ENCODE data around the gene WNT3A. TPM values are rescaled to one million over a fixed set of nuclear protein-coding genes. Genes with fewer than 3 reads are reported as not detected.

WNT3A gene
- total RNA-seq, 1 donor from 2014 or later: 6.0 TPM

DNA sequence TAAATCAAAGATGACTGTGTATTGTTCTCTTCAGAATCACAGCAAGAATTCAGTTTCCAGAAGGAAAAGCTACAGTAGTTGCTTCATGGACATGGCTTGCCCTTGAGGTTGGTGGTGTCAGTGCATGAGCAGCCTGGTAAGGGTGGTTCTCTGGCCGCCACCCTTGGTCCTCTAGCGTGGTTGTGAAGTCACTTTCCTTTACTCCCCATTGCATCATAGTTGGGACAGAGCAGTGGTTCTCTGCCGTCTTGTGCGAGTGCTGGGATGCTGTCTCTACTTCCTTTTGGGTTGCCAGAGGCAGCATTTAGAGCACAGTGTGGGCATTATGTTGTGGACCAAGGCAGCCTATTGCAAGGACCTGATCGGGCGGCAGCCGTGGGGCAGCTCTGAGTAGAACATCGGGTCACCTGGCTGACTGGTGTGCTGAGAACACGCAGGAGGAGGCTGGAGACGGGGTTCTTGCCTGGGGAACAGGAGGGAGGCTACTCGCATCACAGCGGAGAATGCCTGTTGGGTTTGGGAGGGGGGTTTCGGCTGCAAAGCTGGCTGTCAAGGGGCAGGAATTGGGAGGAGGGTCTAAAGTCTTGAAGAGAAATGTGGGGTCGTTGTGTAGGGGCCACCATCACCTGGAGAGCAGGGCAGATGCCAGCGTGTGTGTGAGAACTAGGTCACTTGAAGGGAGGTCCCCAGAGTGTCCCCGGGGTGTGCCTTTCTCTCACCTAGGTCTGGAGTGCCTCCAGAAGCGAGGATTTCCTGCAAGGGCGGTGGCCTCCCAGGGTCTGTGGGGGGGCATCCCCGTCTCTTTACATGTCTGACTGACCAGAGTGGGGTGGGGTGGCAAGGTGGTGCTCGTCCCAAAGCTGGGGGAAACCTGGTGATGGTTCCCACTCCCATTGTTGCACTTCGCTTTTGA lies 82.0 kb downstream of the WNT3A start:
- peak; percentile 23 to 57 for ATAC-seq
- intact Hi-C loops (cut with DNase I): no loop called here
- Histone ChIP-seq H3K9me3 (no peaks in the 10 kb centered on the region), H3K4me3 (peak overlapping the region; percentile 1), H3K27me3 (ENCODE audit: low read depth) (no peaks in the 10 kb centered on the region), H3K27ac (peak overlapping the region; percentile 98), H3K4me1 (peaks cover 97% of the 10 kb centered on the region), H3K36me3 (peaks cover 15% of the 10 kb centered on the region)
- TF ChIP-seq, protein P1, sequence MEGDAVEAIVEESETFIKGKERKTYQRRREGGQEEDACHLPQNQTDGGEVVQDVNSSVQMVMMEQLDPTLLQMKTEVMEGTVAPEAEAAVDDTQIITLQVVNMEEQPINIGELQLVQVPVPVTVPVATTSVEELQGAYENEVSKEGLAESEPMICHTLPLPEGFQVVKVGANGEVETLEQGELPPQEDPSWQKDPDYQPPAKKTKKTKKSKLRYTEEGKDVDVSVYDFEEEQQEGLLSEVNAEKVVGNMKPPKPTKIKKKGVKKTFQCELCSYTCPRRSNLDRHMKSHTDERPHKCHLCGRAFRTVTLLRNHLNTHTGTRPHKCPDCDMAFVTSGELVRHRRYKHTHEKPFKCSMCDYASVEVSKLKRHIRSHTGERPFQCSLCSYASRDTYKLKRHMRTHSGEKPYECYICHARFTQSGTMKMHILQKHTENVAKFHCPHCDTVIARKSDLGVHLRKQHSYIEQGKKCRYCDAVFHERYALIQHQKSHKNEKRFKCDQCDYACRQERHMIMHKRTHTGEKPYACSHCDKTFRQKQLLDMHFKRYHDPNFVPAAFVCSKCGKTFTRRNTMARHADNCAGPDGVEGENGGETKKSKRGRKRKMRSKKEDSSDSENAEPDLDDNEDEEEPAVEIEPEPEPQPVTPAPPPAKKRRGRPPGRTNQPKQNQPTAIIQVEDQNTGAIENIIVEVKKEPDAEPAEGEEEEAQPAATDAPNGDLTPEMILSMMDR (IDR thresholded peaks at IDR 0.05): no peak
- DNase-seq: peak; percentile 72

DNA sequence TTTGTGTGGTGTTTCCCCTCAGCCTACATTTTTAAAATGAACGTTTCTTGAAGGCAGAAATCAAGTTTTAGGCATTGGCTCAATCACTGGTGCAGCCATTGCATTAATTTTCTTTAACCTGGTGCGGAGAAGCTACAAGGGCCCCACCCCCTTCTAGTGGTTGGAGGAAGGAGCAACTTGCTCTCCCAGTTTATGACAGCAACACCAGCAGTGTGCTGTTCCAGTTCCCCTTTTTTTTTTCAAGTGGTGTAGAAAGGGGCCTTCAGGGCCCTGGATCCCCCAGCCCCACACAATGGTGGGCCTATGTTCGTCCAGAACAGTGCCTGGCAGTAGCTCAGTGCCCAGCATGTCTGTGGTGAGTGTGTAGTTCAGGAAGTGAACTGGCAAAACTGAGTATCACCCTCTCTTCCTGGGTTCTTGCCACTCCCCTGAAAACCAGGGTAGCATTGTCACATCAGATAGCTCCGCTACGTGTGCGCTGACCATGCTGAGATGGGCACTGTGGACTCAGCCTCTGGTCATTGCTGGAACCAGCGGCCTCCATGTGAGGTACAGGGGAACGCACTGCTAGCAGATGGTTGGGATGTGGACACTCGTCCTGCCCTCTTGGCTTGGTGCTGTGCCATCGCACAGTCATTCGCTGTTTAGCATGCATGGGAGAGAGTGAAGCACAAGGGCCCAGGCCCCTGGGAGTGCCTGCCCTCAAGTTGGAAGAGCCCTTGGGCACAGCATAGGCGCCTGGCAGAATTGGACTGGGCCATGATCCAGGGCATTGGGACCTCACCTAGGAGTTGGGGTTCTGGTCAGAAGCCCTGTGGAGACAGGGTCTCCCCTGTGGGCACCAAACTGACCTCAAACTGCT lies 83.0 kb downstream of the WNT3A start:
- H3K27me3 ChIP-seq (ENCODE audit: low read depth): no peaks in the 10 kb centered on the region
- intact Hi-C loops (cut with DNase I): no loop called here
- TF ChIP-seq, protein P1 (IDR thresholded peaks at IDR 0.05): no peak
- peaks cover 88% of the 10 kb centered on the region for H3K4me1 ChIP-seq
- DNase-seq: no peak
- H3K27ac ChIP-seq: peak overlapping the region; percentile 68
- peaks cover 5% of the 10 kb centered on the region for H3K9me3 ChIP-seq
- peaks cover 15% of the 10 kb centered on the region for H3K36me3 ChIP-seq
- H3K4me3 ChIP-seq: peak overlapping the region; percentile 24
- ATAC-seq: peak; percentile 24 to 52

DNA sequence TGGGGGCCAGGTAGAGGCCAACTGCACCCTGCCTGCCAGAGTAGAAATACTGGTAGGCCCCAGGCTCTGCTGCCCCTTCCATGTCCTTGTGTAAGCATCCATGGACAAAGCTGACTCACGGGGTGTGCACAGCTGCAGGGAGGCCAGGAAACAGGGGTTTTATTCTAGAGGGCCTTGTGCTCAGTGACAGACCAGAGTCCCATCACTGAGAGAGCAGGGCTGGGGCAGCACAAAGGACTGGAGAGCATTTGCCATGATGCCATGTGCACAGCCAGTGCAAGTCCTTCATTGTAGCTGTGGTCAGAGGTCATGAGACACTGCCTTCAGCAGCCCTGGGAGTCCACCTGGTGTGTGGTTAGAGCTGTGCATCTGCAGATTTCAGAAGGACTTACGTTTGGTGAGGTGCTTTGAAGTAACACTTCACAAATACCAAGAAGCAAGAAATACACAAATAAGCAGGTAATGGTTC lies 83.8 kb downstream of the WNT3A start:
- TF ChIP-seq, protein P1 (IDR thresholded peaks at IDR 0.05): no peak
- Histone ChIP-seq H3K36me3 (peaks cover 15% of the 10 kb centered on the region), H3K27ac (peak overlapping the region; percentile 68), H3K27me3 (ENCODE audit: low read depth) (no peaks in the 10 kb centered on the region), H3K4me3 (no peak overlapping the region), H3K4me1 (peaks cover 85% of the 10 kb centered on the region), H3K9me3 (peaks cover 7% of the 10 kb centered on the region)
- ATAC-seq (peak in 1 of 2 donors; percentile 11), DNase-seq (no peak)
- intact Hi-C loops (cut with DNase I): no loop called here

DNA sequence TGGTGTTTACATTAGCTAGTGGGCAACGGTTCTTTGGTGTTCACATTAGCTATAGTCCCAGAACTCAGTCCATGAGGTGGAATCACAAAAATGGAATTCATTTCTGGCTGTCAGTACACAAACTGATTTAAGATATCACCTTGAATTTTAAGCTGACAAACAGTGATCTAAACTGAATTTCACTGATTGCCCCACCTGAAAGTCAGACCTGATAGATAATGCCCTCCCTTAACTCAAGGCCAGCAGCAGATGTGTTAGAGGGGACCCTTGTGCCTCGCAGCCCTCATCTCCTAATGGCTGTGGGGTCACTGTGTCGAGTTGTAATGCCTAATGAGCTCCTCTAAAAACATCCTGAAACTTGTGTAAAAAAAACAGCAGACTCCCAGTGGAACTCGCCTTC lies 84.3 kb downstream of the WNT3A start:
- H3K27me3 ChIP-seq (ENCODE audit: low read depth): no peaks in the 10 kb centered on the region
- no peak overlapping the region for H3K27ac ChIP-seq
- ATAC-seq: no peak
- peaks cover 7% of the 10 kb centered on the region for H3K9me3 ChIP-seq
- DNase-seq: no peak
- TF ChIP-seq, protein P1 (IDR thresholded peaks at IDR 0.05): no peak
- H3K4me1 ChIP-seq: peaks cover 85% of the 10 kb centered on the region
- peaks cover 16% of the 10 kb centered on the region for H3K36me3 ChIP-seq
- no peak overlapping the region for H3K4me3 ChIP-seq
- intact Hi-C loops (cut with DNase I): no loop called here

DNA sequence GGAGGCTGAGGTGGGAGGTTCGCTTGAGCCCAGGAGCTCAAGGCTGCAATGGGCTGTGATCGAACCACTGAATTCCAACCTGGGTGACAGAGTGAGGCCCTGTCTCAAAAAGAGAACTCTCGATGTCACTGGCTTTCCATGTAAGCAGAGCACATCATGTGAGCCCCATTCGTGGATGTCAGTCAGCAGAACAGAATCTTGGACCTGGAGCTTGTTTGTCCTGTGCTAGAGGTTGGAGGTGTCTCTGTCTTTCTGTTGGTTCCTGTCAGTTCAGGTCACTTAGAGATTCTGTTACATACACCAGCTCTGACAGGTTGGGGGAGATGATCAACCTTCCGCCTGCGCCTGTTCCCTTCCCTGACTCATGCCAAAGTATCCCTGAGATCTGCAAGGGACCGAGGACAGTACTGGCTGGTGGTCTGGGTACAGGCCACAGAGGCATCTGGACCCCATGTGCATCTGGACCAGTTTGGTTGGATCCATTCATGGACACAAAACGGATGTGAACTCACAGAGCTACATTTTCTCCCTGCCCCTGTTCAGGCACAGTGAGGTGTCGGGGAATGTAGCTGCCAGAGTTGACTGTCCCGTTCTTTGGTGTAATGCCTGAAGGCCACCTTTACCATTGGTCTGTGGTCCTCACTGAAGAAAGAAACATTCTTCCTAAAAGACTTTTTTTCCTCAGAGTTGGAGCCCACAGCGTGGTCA lies 85.7 kb downstream of the WNT3A start:
- ATAC-seq (no peak), DNase-seq (no peak)
- TF ChIP-seq, protein P1 (IDR thresholded peaks at IDR 0.05): no peak
- Histone ChIP-seq H3K27ac (no peak overlapping the region), H3K9me3 (peaks cover 7% of the 10 kb centered on the region), H3K36me3 (peaks cover 30% of the 10 kb centered on the region), H3K4me1 (peaks cover 79% of the 10 kb centered on the region), H3K4me3 (no peak overlapping the region), H3K27me3 (ENCODE audit: low read depth) (no peaks in the 10 kb centered on the region)
- intact Hi-C loops (cut with DNase I): no loop called here
